ENCODE data around the gene USP25. TPM values are rescaled to one million over a fixed set of nuclear protein-coding genes. Genes with fewer than 3 reads are reported as not detected.

Gene USP25
- total and polyA plus RNA-seq, 2 of the 8 experiments (the other 6 are each of a cell fraction or from before 2014, with no cell fraction given), result 11.2 to 48.1 TPM

- Histone ChIP-seq H4K20me1 (replicated peaks in 1 of 2; ENCODE audit: control insufficient read depth in 1 of 2, insufficient read depth in 2 of 2, low read length in 2 of 2) (no peaks in the 10 kb centered on the region), H3K4me3 (ENCODE audit: extremely low read depth in 1 of 4, insufficient read depth in 2 of 4, low read depth in 3 of 4, low read length in 4 of 4) (no peak overlapping the region), H3K23me2 (ENCODE audit: low read depth, low read length) (no peaks in the 10 kb centered on the region), H2AK5ac (ENCODE audit: low read depth, low read length) (no peak overlapping the region), H3K4ac (replicated peaks; ENCODE audit: insufficient read length, low read depth, low read length) (no peak overlapping the region), H3K36me3 (ENCODE audit: control insufficient read depth in 2 of 4, insufficient read depth in 4 of 4, low read length in 3 of 4) (no peaks in the 10 kb centered on the region), H3K27me3 (replicated peaks in 1 of 4; ENCODE audit: control insufficient read depth in 3 of 4, extremely low read depth in 1 of 4, insufficient read depth in 3 of 4, low read length in 3 of 4) (no peaks in the 10 kb centered on the region), H3K56ac (replicated peaks; ENCODE audit: insufficient read length, low read depth, low read length) (no peak overlapping the region), H3K4me2 (ENCODE audit: insufficient read depth in 1 of 2, low read depth in 2 of 2, low read length in 2 of 2) (no peak overlapping the region), H3K23ac (ENCODE audit: insufficient read length) (no peak overlapping the region), H2BK12ac (ENCODE audit: low read depth, low read length) (no peak overlapping the region), H3K14ac (ENCODE audit: insufficient read length) (no peak overlapping the region), H2AFZ (ENCODE audit: low read length) (no peak overlapping the region), H3K79me1 (ENCODE audit: low read depth, low read length) (no peaks in the 10 kb centered on the region), H2BK15ac (ENCODE audit: low read length) (no peak overlapping the region), H3K4me1 (replicated peaks in 1 of 4; ENCODE audit: control insufficient read depth in 3 of 4, insufficient read depth in 4 of 4, low read length in 3 of 4) (no peaks in the 10 kb centered on the region), H3K27ac (ENCODE audit: low read depth, low read length) (no peak overlapping the region), H3K18ac (ENCODE audit: extremely low read depth, low read length) (no peak overlapping the region), H3K9me3 (ENCODE audit: insufficient read depth in 2 of 2, low read depth in 1 of 2, low read length in 1 of 2) (peaks cover 0 to 2% of the 10 kb centered on the region in 2 experiments; a peak in 1 of 4 replicates), H4K8ac (ENCODE audit: extremely low read depth, insufficient read depth, low read length) (no peak overlapping the region), H3K9ac (replicated peaks in 1 of 4; ENCODE audit: extremely low read depth in 1 of 4, low read depth in 3 of 4, low read length in 3 of 4) (no peak overlapping the region), H4K91ac (replicated peaks; ENCODE audit: insufficient read length, low read length) (no peak overlapping the region), H2BK20ac (ENCODE audit: low read length) (no peak overlapping the region), H2BK5ac (ENCODE audit: low read depth, low read length) (no peak overlapping the region), H4K5ac (ENCODE audit: insufficient read length, low read depth, low read length) (no peak overlapping the region), H2BK120ac (replicated peaks; ENCODE audit: low read depth, low read length) (no peak overlapping the region), H3K79me2 (ENCODE audit: control insufficient read depth in 1 of 2, insufficient read depth in 2 of 2, low read length in 2 of 2) (no peaks in the 10 kb centered on the region)
- DNase-seq (ENCODE audit: low read depth in 1 of 2, low spot score in 2 of 2) (no peak), FAIRE-seq (no peak)
- WGBS, 2 experiments (ENCODE audit: extremely low coverage in 1 of 2, insufficient coverage in 1 of 2, insufficient read length in 1 of 2, insufficient replicate concordance in 2 of 2, low coverage in 1 of 2, low lambda C conversion rate in 2 of 2, missing lambda C conversion rate in 1 of 2), result 92% methylated on average over 6 of the region's 6 CpGs; no CpG with 5 or more reads in 1 of the 2 experiments
- ChIA-PET CTCF (ENCODE audit: partially characterized antibody) (no interaction called here), POLR2A (ENCODE audit: partially characterized antibody) (no interaction called here)
- TF ChIP-seq EZH2 (IDR thresholded peaks at IDR 0.05; ENCODE audit: low read depth, low read length, severe bottlenecking) (no peak), ZNF274 (IDR thresholded peaks at IDR 0.05; ENCODE audit: borderline replicate concordance, extremely low read depth, low read length) (no peak), TCF12 (IDR thresholded peaks at IDR 0.05; ENCODE audit: low read depth, low read length) (no peak), CEBPB (IDR thresholded peaks at IDR 0.05; ENCODE audit: low read depth, low read length) (no peak), NRF1 (IDR thresholded peaks at IDR 0.05; ENCODE audit: low read depth, low read length) (no peak), SAP30 (IDR thresholded peaks at IDR 0.05; ENCODE audit: insufficient read depth, insufficient replicate concordance, low read length) (no peak), KDM4A (IDR thresholded peaks at IDR 0.05; ENCODE audit: low read depth, low read length, severe bottlenecking) (no peak)
These were observed 178.4 kb downstream of the USP25 start for GRCh38 chr21:15908187-15908586.

Data from H1 (cell line).